Ectodermal cell (in vitro differentiated cells): ENCODE results near the gene ATP8B3.

Experiments used
- H3K27ac ChIP-seq: 2 replicates; pipeline ENCODE4 v1.7.0; 2013; ENCODE audit warnings: mild to moderate bottlenecking, low read depth, low read length; ENCODE audit not compliant: insufficient read depth, poor library complexity, severe bottlenecking
- H3K27me3 ChIP-seq: 2 replicates; pipeline ENCODE4 v1.7.0; 2013; ENCODE audit warnings: mild to moderate bottlenecking, low read length; ENCODE audit not compliant: insufficient read depth, control insufficient read depth, poor library complexity, severe bottlenecking
- H3K36me3 ChIP-seq: one replicate; pipeline ENCODE4 v1.7.0; 2013; ENCODE audit warnings: low read length; ENCODE audit not compliant: control insufficient read depth, insufficient read depth
- H3K4me1 ChIP-seq: one replicate; pipeline ENCODE4 v1.7.0; 2013; ENCODE audit warnings: low read length; ENCODE audit not compliant: control insufficient read depth, insufficient read depth
- H3K4me3 ChIP-seq: 2 replicates; pipeline ENCODE4 v1.7.0; 2013; ENCODE audit warnings: low read depth, low read length, control low read depth; ENCODE audit not compliant: insufficient read depth
- H3K9me3 ChIP-seq: 2 replicates; pipeline ENCODE4 v1.7.0; 2013; ENCODE audit warnings: mild to moderate bottlenecking, low read length, moderate library complexity; ENCODE audit not compliant: control insufficient read depth
- WGBS, 2 experiments: methylation state at CpG; one replicate each; pipeline ENCODE4 v1.1.7; 2013; ENCODE audit warnings: missing lambda C conversion rate in 2 of 2; 5-methylcytosine and 5-hydroxymethylcytosine counted together

ATP8B3 gene

DNA sequence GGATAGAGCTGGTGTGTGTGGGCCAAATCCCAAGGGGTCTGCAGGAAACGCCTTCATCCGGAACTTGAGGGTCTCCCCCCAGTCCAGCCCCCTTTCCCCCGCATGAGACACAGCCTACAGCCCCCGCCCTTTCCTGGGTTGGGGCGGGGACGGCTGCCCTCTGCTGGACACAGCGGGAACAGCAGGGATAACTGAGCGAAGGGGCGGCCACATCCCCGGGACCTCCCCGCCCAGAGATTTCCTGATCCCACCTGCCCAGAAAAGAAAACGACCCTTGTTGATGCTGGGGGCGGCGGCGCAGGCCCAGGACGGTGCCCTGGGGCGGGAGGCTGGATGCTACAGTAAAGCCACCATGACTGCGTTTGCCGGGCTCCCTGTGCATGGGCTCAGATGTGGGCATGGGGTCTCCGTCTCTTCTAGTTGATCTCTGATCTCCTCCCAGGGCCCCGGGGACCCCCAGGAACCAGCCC is 44.6 kb downstream of the ATP8B3 start:
- Histone ChIP-seq H3K27me3 (peaks cover 84% of the 10 kb centered on the region), H3K9me3 (peaks cover 5% of the 10 kb centered on the region), H3K4me3 (no peak overlapping the region), H3K4me1 (peaks cover 17% of the 10 kb centered on the region), H3K27ac (no peak overlapping the region), H3K36me3 (no peaks in the 10 kb centered on the region)
- WGBS, 2 experiments, result 8 to 11% methylated on average over 21 of the region's 21 CpGs

DNA sequence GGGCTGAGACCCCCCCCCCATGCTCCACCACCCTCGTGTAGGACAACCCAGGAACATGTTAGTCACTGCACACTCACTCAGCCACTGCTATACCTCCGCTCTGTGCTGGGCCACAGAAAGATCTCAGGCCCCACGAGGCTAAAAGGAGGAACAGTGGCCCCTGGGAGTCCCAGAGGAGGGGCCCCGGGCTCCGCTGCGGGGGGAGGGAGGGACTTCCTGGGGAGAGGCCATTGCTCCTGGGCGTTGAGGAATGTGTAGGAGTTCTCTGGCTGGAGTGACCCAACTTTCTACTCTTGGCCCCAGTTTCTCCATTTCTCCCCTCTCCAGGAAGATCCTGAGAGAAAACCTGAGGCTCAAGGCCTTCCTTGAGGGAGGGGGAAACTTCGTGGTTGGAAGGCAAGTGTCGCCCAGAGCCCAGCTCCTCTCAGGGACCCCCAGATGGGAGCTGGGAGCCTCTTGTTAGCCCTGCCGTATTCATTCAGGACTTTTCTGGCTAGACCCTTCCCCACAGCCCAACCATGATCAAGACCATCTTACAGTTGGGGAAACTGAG is 45.2 kb downstream of the ATP8B3 start:
- peaks cover 5% of the 10 kb centered on the region for H3K9me3 ChIP-seq
- peaks cover 17% of the 10 kb centered on the region for H3K4me1 ChIP-seq
- no peak overlapping the region for H3K4me3 ChIP-seq
- H3K27me3 ChIP-seq, result peaks cover 90% of the 10 kb centered on the region
- no peak overlapping the region for H3K27ac ChIP-seq
- no peaks in the 10 kb centered on the region for H3K36me3 ChIP-seq
- WGBS, 2 experiments, result 21 to 22% methylated on average over 10 of the region's 10 CpGs

DNA sequence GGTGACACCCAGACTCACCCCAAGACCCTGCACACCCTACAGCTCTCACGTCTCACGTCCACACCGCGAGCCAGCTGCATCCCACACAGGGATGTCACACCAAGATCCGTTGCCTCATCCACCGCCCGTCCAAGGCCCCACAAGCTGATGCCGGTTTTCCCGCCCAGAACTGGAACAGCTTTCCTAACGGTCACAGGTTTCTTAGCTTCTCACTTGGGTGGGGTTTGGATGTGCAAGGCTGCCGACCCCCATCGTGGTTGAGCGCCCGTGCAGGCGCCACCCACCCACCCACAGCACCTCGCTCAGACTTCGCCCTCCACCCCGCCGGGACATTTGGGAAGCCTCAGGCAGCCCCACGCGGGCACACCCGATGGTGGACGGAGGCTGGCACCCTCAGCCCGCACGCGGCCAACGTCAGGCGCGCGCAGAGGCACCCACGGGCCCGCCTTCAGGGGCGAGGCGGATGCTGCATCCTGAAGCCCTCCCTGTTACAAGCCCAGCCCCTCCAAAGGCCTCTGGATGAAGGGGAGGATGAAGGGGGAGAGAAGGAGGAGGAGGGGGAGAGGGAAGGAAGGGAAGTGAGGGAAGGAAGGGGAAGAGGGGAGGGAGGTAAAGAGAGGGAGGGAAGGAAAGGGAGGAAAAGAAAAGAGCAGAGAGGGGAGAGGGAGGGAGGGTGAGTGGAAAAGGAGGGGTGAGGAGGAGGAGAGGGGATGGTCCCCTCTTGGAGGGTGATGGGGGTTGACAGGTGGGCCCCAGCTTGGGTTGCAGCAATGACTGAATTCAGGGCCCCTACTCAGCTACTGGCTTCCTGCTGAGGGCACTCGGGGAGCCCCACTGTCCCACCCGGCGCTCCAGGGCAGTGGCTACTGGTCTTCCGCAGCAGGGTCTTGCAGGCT is 45.9 kb downstream of the ATP8B3 start:
- WGBS, 2 experiments, result 10 to 11% methylated on average over 38 of the region's 38 CpGs
- H3K27ac ChIP-seq, result no peak overlapping the region
- no peaks in the 10 kb centered on the region for H3K36me3 ChIP-seq
- no peak overlapping the region for H3K4me3 ChIP-seq
- peaks cover 1% of the 10 kb centered on the region for H3K9me3 ChIP-seq
- peaks cover 17% of the 10 kb centered on the region for H3K4me1 ChIP-seq
- peaks cover 92% of the 10 kb centered on the region for H3K27me3 ChIP-seq

DNA sequence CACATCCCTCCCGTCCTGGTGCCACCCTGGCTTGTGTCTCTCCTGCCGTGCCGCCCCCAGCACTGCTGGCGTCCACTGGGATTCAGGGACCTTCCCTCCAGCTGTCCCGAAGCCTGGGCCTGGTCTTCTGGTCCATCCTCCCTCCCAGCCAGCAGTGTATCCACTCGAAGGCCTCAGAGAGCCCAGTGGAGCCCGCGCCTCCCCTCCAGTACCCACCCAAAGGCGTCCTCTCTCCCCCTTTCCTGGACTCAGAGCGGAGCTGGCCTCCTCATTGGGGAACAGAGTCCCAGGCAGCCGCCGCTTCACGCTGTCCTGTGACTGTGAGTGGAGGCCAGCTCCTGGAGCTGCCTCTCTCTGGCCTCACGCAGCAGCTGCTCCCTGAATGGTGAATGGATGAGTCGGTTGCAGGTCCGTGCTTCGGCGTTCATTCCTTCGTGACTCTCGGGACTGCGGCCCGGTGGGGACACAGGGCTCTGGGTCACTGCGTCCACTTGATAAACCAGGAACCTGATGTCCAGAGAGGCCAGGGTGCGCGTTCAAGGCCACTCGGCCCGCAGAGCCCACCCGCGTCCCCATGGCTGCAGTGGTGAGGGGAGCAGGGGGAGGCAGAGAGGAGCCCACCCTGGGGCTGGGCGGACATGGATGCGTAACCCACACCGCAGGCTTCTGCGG is 46.7 kb downstream of the ATP8B3 start:
- H3K4me3 ChIP-seq, result no peak overlapping the region
- H3K9me3 ChIP-seq, result no peaks in the 10 kb centered on the region
- WGBS, 2 experiments, result 25% methylated on average over 33 of the region's 33 CpGs
- H3K4me1 ChIP-seq, result peaks cover 17% of the 10 kb centered on the region
- peaks cover 95% of the 10 kb centered on the region for H3K27me3 ChIP-seq
- no peak overlapping the region for H3K27ac ChIP-seq
- H3K36me3 ChIP-seq, result no peaks in the 10 kb centered on the region

DNA sequence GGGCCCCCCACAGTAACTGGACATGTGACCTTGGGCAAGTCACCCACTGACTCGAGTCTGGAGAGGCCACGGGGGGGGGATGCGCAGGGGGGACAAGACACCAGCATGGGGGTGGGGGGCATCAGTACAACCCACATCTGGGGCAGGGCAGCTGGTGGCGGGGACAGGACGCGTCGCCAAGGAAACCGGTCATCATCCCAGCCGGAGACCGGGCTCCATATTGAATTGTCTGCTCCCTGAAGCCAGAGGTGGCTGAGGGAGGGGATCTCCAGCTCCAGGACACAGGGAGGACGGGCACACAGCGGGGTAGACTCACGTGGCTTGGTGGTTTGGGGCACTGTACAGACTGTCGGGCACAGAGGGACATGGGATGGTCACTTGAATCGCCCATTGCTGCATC is 47.3 kb downstream of the ATP8B3 start:
- Histone ChIP-seq H3K27ac (no peak overlapping the region), H3K36me3 (no peaks in the 10 kb centered on the region), H3K27me3 (peaks cover 100% of the 10 kb centered on the region), H3K4me3 (no peak overlapping the region), H3K9me3 (no peaks in the 10 kb centered on the region), H3K4me1 (peaks cover 17% of the 10 kb centered on the region)
- WGBS, 2 experiments, result 23 to 24% methylated on average over 15 of the region's 15 CpGs

DNA sequence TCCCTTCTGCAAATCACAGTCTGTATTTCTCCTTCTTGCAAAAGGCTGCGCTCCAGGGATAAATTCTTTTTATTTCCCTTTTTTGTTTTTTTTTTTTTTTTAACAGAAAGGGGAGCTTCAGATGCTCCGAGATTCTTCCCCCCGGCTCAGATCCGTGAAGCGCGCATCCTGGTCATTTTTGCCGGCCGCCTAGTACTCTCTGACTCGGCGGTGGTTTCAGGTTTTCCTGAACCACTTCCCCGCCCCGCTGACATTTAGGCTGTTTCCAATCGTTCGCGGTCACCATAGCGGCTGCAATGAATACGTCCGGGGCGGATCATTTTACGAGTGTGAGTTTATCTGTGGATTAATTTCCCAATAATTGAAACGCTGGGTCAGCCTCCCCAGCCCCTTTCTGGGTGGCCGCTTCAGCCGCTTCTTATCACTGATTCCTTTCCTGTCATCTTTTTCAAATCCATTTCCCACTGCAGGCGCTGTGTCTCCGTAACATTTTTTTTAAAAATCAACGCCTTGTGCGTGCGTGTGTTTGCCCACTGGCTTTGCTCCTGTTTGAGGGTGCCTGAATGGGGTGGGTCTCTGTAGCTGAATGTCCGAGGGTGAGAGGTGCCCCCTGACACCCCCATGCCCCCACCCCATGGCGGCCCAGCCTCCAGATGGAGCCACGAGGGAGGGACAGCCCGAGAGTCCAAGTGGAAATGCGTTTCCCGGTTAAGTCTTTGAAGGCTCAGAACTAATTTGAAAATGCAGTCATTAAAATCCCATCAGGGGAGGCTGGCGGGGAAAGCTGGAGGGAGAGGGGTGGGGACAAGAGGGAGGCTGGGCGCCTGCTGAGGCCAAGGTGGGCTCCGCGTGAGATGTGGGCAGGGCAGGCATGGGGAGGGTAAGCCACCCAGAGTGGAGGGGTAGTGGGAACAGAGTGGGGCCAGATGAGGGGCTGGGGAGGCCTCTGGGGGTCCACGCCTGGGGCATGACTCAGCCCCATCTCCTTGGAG is 48.1 kb downstream of the ATP8B3 start:
- H3K27me3 ChIP-seq, result peaks cover 100% of the 10 kb centered on the region
- no peak overlapping the region for H3K27ac ChIP-seq
- no peak overlapping the region for H3K4me3 ChIP-seq
- no peaks in the 10 kb centered on the region for H3K9me3 ChIP-seq
- no peaks in the 10 kb centered on the region for H3K36me3 ChIP-seq
- 19 to 20% methylated on average over 39 of the region's 39 CpGs for WGBS, 2 experiments
- peaks cover 17% of the 10 kb centered on the region for H3K4me1 ChIP-seq

DNA sequence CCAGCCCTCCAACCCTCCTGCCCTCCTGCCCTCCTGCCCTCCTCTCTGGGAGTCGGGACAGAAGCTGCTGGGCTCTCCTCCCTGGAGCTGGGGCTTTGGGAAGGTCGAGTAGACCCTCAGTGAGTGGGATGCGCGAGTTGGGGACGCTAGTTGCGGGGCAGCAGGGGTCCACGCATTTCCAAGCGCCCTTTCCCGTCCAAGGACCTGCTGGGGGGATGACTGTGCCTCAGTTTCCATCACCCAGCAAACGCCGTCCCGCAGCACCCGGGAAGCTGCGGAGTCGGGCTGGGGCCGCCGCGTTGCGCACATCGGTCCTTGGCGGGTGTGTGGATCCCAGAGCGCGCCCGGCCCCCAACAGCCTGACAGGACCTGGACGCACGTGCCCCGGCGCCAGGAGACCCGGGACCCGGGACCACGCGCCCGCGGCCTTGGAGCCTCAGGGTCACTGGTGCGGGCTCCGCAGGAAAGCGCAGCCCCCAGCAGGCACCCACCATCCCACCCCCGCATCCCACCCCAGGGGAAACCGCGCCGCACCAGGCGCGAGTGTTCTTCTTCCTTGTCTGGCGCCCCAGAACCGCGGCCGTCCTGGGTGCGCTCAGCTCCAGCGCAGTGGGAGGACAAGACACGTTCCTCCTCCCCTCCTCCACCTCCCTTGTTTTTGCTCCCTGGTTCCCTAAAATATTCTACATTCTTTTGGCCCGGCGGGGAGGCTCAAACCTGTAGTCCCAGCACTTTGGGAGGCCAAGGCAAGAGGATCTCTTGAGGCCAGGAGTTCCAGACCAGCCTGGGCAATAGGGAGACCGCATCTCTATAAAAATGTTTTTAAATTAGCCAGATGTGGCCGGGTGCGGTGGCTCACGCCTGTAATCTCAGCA is 49.6 kb downstream of the ATP8B3 start:
- Histone ChIP-seq H3K4me1 (peaks cover 17% of the 10 kb centered on the region), H3K9me3 (no peaks in the 10 kb centered on the region), H3K27ac (no peak overlapping the region), H3K4me3 (no peak overlapping the region), H3K27me3 (peaks cover 100% of the 10 kb centered on the region), H3K36me3 (no peaks in the 10 kb centered on the region)
- WGBS, 2 experiments, result 9% methylated on average over 56 of the region's 56 CpGs

DNA sequence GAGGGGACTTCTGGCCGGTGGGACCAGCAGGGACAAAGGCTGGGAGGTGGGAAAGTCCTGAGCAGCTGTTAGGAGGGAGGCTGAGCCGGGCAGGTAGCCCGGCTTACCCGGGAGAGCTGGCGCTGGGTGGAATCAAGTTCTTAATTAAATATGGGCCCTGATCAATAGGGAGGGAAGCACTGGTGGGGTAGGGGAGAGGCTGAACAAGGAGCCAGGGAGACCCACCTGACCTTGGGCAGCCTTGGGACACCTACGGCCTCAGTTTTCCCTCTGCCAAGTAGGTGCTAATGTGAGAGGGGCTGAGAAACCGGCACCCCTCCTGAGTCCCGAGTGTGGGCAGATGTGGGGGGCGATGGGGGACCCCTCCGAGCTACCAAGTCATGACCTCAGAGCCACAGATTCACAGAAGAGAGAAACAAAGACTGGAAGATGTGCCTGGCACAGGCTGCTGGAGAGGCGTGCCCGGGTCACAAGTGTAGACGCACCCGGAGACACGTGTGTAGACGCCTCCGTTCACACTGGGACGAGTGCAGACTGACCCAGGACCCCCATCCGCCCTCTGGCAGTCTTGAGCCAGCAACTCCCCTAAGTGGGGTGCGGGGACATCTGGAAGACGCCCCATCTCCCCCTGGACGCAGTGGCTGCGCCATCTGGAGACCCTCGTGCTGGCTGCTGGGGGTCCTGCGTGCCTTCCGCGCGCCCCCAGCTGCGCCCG is 50.4 kb downstream of the ATP8B3 start:
- Histone ChIP-seq H3K9me3 (no peaks in the 10 kb centered on the region), H3K27me3 (peaks cover 100% of the 10 kb centered on the region), H3K36me3 (no peaks in the 10 kb centered on the region), H3K4me3 (no peak overlapping the region), H3K4me1 (peaks cover 13% of the 10 kb centered on the region), H3K27ac (no peak overlapping the region)
- WGBS, 2 experiments, result 14 to 16% methylated on average over 30 of the region's 30 CpGs
